ENCODE results near the gene PRKCA.

Gene PRKCA

DNA sequence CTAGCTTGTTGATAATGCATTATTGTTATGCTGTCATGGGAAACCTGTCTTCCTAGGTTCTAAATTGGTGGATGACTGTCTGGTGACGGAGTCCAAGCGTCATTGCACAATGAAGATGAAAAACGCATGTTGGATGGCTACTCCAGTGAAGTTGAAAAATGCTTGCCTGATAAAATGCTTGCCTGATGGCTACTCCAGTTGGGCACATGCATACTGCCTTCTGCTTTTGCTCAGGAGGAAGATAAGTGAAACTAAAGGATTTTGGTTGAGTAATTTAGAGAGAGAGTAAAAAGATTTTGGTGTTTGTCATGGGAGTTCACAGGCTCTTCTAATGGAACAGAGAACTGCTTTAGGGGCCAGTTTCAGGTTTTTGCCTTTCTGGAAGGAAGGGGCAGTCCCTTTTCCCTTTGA lies 118.6 kb downstream of the PRKCA start:
- no peaks in the 10 kb centered on the region for H3K36me3 ChIP-seq (ENCODE audit: control insufficient read depth, low read length)
- TF ChIP-seq EZH2phosphoT487 (IDR thresholded peaks at IDR 0.05; ENCODE audit: borderline replicate concordance, low read length): no peak
- no peak for TF ChIP-seq CTCF (IDR thresholded peaks at IDR 0.05; ENCODE audit: low read depth, low read length, poor library complexity, severe bottlenecking)
- no peak overlapping the region for H3K4me2 ChIP-seq (ENCODE audit: low read length)
- peaks cover 8% of the 10 kb centered on the region for H3K4me1 ChIP-seq (ENCODE audit: control insufficient read depth, low read length)
- H3K9me2 ChIP-seq (replicated peaks; ENCODE audit: control insufficient read depth, low read length): no peaks in the 10 kb centered on the region
- no peaks in the 10 kb centered on the region for H3F3A ChIP-seq (ENCODE audit: control insufficient read depth, insufficient read depth)
- no peaks in the 10 kb centered on the region for H3K9me3 ChIP-seq (ENCODE audit: control insufficient read depth, insufficient read depth, low read length)
- H3K79me2 ChIP-seq (ENCODE audit: control insufficient read depth, low read length): no peaks in the 10 kb centered on the region
- H4K20me1 ChIP-seq (ENCODE audit: control insufficient read depth, insufficient read depth, low read depth, low read length): peaks cover 4% of the 10 kb centered on the region; the same call in 1 of the 2 replicates
- no peak overlapping the region for H3K4me3 ChIP-seq (ENCODE audit: low read length)
- H3K27me3 ChIP-seq (ENCODE audit: control insufficient read depth, low read length): no peaks in the 10 kb centered on the region
- H3K27ac ChIP-seq (ENCODE audit: low read depth, low read length): no peak overlapping the region

- H3K4me2 ChIP-seq (ENCODE audit: low read length): no peak overlapping the region
- H3K27ac ChIP-seq (ENCODE audit: low read depth, low read length): no peak overlapping the region
- H3K9me3 ChIP-seq (ENCODE audit: control insufficient read depth, insufficient read depth, low read length): no peaks in the 10 kb centered on the region
- peaks cover 16% of the 10 kb centered on the region for H3K4me1 ChIP-seq (ENCODE audit: control insufficient read depth, low read length)
- no peaks in the 10 kb centered on the region for H3K79me2 ChIP-seq (ENCODE audit: control insufficient read depth, low read length)
- TF ChIP-seq CTCF (IDR thresholded peaks at IDR 0.05; ENCODE audit: low read depth, low read length, poor library complexity, severe bottlenecking): no peak
- no peak for TF ChIP-seq EZH2phosphoT487 (IDR thresholded peaks at IDR 0.05; ENCODE audit: borderline replicate concordance, low read length)
- no peaks in the 10 kb centered on the region for H3K9me2 ChIP-seq (replicated peaks; ENCODE audit: control insufficient read depth, low read length)
- no peaks in the 10 kb centered on the region for H3K36me3 ChIP-seq (ENCODE audit: control insufficient read depth, low read length)
- no peaks in the 10 kb centered on the region for H3F3A ChIP-seq (ENCODE audit: control insufficient read depth, insufficient read depth)
- peaks cover 4% of the 10 kb centered on the region; the same call in 1 of the 2 replicates for H4K20me1 ChIP-seq (ENCODE audit: control insufficient read depth, insufficient read depth, low read depth, low read length)
- H3K4me3 ChIP-seq (ENCODE audit: low read length): no peak overlapping the region
- H3K27me3 ChIP-seq (ENCODE audit: control insufficient read depth, low read length): no peaks in the 10 kb centered on the region
These were observed 119.8 kb downstream of the PRKCA start for GRCh38 chr17:66422186-66422585.

- H3K4me1 ChIP-seq (ENCODE audit: control insufficient read depth, low read length): peaks cover 16% of the 10 kb centered on the region
- no peaks in the 10 kb centered on the region for H3K36me3 ChIP-seq (ENCODE audit: control insufficient read depth, low read length)
- H3K27ac ChIP-seq (ENCODE audit: low read depth, low read length): no peak overlapping the region
- no peak overlapping the region for H3K4me2 ChIP-seq (ENCODE audit: low read length)
- no peaks in the 10 kb centered on the region for H3K9me3 ChIP-seq (ENCODE audit: control insufficient read depth, insufficient read depth, low read length)
- H3F3A ChIP-seq (ENCODE audit: control insufficient read depth, insufficient read depth): no peaks in the 10 kb centered on the region
- no peak for TF ChIP-seq CTCF (IDR thresholded peaks at IDR 0.05; ENCODE audit: low read depth, low read length, poor library complexity, severe bottlenecking)
- TF ChIP-seq EZH2phosphoT487 (IDR thresholded peaks at IDR 0.05; ENCODE audit: borderline replicate concordance, low read length): no peak
- H4K20me1 ChIP-seq (ENCODE audit: control insufficient read depth, insufficient read depth, low read depth, low read length): no peaks in the 10 kb centered on the region
- H3K27me3 ChIP-seq (ENCODE audit: control insufficient read depth, low read length): no peaks in the 10 kb centered on the region
- no peak overlapping the region for H3K4me3 ChIP-seq (ENCODE audit: low read length)
- no peaks in the 10 kb centered on the region for H3K79me2 ChIP-seq (ENCODE audit: control insufficient read depth, low read length)
- no peaks in the 10 kb centered on the region for H3K9me2 ChIP-seq (replicated peaks; ENCODE audit: control insufficient read depth, low read length)
These were observed 120.9 kb downstream of the PRKCA start for GRCh38 chr17:66423056-66423955.

All from DOHH2 (cell line).